ENCODE results near the gene SGCA. TPM values are rescaled to one million over a fixed set of nuclear protein-coding genes. Genes with fewer than 3 reads are reported as not detected.

SGCA gene
- polyA plus RNA-seq, 1 donor from 2014 or later, result 0.43 TPM

- Histone ChIP-seq H2AFZ (ENCODE audit: low read depth, low read length) (no peak overlapping the region), H4K20me1 (ENCODE audit: insufficient read depth) (no peaks in the 10 kb centered on the region), H3K9me2 (ENCODE audit: insufficient read depth, low read length) (no peaks in the 10 kb centered on the region), H3K9ac (ENCODE audit: low read length) (no peak overlapping the region), H3K79me2 (replicated peaks; ENCODE audit: insufficient read depth, low read length) (no peaks in the 10 kb centered on the region), H3K27me3 (ENCODE audit: insufficient read depth, low read depth, low read length) (no peaks in the 10 kb centered on the region), H3K4me3 (ENCODE audit: low read length) (no peak overlapping the region), H3K36me3 (ENCODE audit: insufficient read depth, low read length) (no peaks in the 10 kb centered on the region), H3K9me3 (ENCODE audit: low read length) (no peaks in the 10 kb centered on the region), H3K4me2 (ENCODE audit: low read length) (no peak overlapping the region), H3K27ac (ENCODE audit: low read length) (no peak overlapping the region), H3F3A (ENCODE audit: insufficient read depth, low read length, poor library complexity, severe bottlenecking) (no peaks in the 10 kb centered on the region)
- TF ChIP-seq REST (IDR thresholded peaks at IDR 0.05; ENCODE audit: borderline replicate concordance) (no peak), RAD21 (conservative IDR thresholded peaks at IDR 0.05) (no peak), EP300 (conservative IDR thresholded peaks at IDR 0.05; ENCODE audit: poor library complexity, severe bottlenecking) (no peak), TAF1 (IDR thresholded peaks at IDR 0.05; ENCODE audit: low read depth) (no peak), POLR2AphosphoS5 (IDR thresholded peaks at IDR 0.05) (no peak), EZH2 (IDR thresholded peaks at IDR 0.05; ENCODE audit: borderline replicate concordance, insufficient read depth, low read length, poor library complexity, severe bottlenecking) (no peak), SMC3 (conservative IDR thresholded peaks at IDR 0.05; ENCODE audit: poor library complexity) (no peak), MXI1 (conservative IDR thresholded peaks at IDR 0.05; ENCODE audit: poor library complexity, severe bottlenecking) (no peak), CTCF (IDR thresholded peaks at IDR 0.05; ENCODE audit: poor library complexity, severe bottlenecking) (no peak)
Observed at GRCh38 chr17:50209133-50209471, 43.3 kb downstream of the SGCA start.

GRCh38 chr17:50209472-50210239, 43.9 kb downstream of the SGCA start:
- Histone ChIP-seq H3K9me3 (ENCODE audit: low read length) (no peaks in the 10 kb centered on the region), H2AFZ (ENCODE audit: low read depth, low read length) (no peak overlapping the region), H3F3A (ENCODE audit: insufficient read depth, low read length, poor library complexity, severe bottlenecking) (no peaks in the 10 kb centered on the region), H3K27me3 (ENCODE audit: insufficient read depth, low read depth, low read length) (no peaks in the 10 kb centered on the region), H3K9ac (ENCODE audit: low read length) (no peak overlapping the region), H3K27ac (ENCODE audit: low read length) (no peak overlapping the region), H3K4me2 (ENCODE audit: low read length) (no peak overlapping the region), H3K79me2 (replicated peaks; ENCODE audit: insufficient read depth, low read length) (no peaks in the 10 kb centered on the region), H3K9me2 (ENCODE audit: insufficient read depth, low read length) (no peaks in the 10 kb centered on the region), H4K20me1 (ENCODE audit: insufficient read depth) (no peaks in the 10 kb centered on the region), H3K36me3 (ENCODE audit: insufficient read depth, low read length) (no peaks in the 10 kb centered on the region), H3K4me3 (ENCODE audit: low read length) (no peak overlapping the region)
- TF ChIP-seq RAD21 (conservative IDR thresholded peaks at IDR 0.05) (no peak), TAF1 (IDR thresholded peaks at IDR 0.05; ENCODE audit: low read depth) (no peak), MXI1 (conservative IDR thresholded peaks at IDR 0.05; ENCODE audit: poor library complexity, severe bottlenecking) (no peak), SMC3 (conservative IDR thresholded peaks at IDR 0.05; ENCODE audit: poor library complexity) (no peak), EZH2 (IDR thresholded peaks at IDR 0.05; ENCODE audit: borderline replicate concordance, insufficient read depth, low read length, poor library complexity, severe bottlenecking) (no peak), POLR2AphosphoS5 (IDR thresholded peaks at IDR 0.05) (no peak), EP300 (conservative IDR thresholded peaks at IDR 0.05; ENCODE audit: poor library complexity, severe bottlenecking) (no peak), REST (IDR thresholded peaks at IDR 0.05; ENCODE audit: borderline replicate concordance) (no peak), CTCF (IDR thresholded peaks at IDR 0.05; ENCODE audit: poor library complexity, severe bottlenecking) (no peak)
